Measurements from ENCODE around the gene STK32C. TPM values are rescaled to one million over a fixed set of nuclear protein-coding genes. Genes with fewer than 3 reads are reported as not detected.
"Not testable (repeated sequence)": the region's sequence is repeated elsewhere in the genome, so short reads cannot be mapped to it uniquely, and the experiment has no call there.

STK32C gene
- total and polyA plus RNA-seq, 2 experiments from 2014 or later: 8.8 to 9.8 TPM

GRCh38 chr10:132316133-132316532 is 8.4 kb upstream of the STK32C start:
- no peak overlapping the region for H2AFZ ChIP-seq
- WGBS, 2 experiments (ENCODE audit: low coverage in 1 of 2, low lambda C conversion rate in 2 of 2, missing lambda C conversion rate in 2 of 2): 75% methylated on average over 5 of the region's 5 CpGs
- H3F3A ChIP-seq (ENCODE audit: insufficient read depth): peaks cover 12% of the 10 kb centered on the region
- peaks cover 6% of the 10 kb centered on the region; the same call in 1 of the 2 replicates for H3K79me2 ChIP-seq (ENCODE audit: insufficient read depth)
- H3K4me3 ChIP-seq: no peak overlapping the region
- no peaks in the 10 kb centered on the region for H4K20me1 ChIP-seq (ENCODE audit: insufficient read depth)
- no peaks in the 10 kb centered on the region for H3K9me3 ChIP-seq (ENCODE audit: low read depth)
- H3K9me2 ChIP-seq (ENCODE audit: insufficient read depth): no peaks in the 10 kb centered on the region
- no peak overlapping the region for H3K9ac ChIP-seq
- TF ChIP-seq EZH2 (IDR thresholded peaks at IDR 0.05; ENCODE audit: insufficient read depth, poor library complexity, severe bottlenecking) (no peak), EZH2phosphoT487 (IDR thresholded peaks at IDR 0.05; ENCODE audit: insufficient read depth, low read depth) (no peak)
- in situ Hi-C loops (cut with MboI): no loop called here
- H3K4me1 ChIP-seq (ENCODE audit: insufficient read depth): peaks cover 20% of the 10 kb centered on the region
- H3K36me3 ChIP-seq (ENCODE audit: low read depth): no peaks in the 10 kb centered on the region
- H3K4me2 ChIP-seq (ENCODE audit: unreplicated experiment): no peak overlapping the region
- H3K27me3 ChIP-seq (replicated peaks; ENCODE audit: insufficient read depth): no peaks in the 10 kb centered on the region
- no peak for DNase-seq
- H3K27ac ChIP-seq: no peak overlapping the region

GRCh38 chr10:132314881-132315280 is 7.1 kb upstream of the STK32C start:
- in situ Hi-C loops (cut with MboI): not testable (repeated sequence)

DNA sequence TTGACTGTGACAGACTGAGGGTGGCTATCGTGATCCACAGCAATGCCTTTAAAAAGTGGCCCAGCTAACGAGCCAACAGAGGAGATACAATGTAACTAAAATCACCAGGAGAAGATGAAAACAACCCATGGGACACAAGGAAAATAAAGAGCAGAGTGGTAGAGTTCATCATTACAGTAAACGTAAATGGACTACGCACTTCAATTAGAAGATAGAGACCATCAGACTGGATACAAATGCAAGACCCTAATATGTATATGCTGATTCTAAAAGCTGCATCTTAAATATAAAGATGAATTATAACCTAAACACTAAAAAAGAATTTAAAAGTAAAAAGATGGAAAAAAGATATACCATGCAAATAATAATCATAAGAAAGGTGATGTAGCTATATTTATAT is 6.6 kb upstream of the STK32C start:
- 94 to 100% methylated on average over 4 of the region's 4 CpGs for WGBS, 2 experiments (ENCODE audit: low coverage in 1 of 2, low lambda C conversion rate in 2 of 2, missing lambda C conversion rate in 2 of 2)
- Histone ChIP-seq H3K36me3 (ENCODE audit: low read depth) (no peaks in the 10 kb centered on the region), H3K9me2 (ENCODE audit: insufficient read depth) (no peaks in the 10 kb centered on the region), H3K79me2 (ENCODE audit: insufficient read depth) (no peaks in the 10 kb centered on the region), H2AFZ (no peak overlapping the region), H3K27me3 (replicated peaks; ENCODE audit: insufficient read depth) (no peaks in the 10 kb centered on the region), H4K20me1 (ENCODE audit: insufficient read depth) (no peaks in the 10 kb centered on the region), H3F3A (ENCODE audit: insufficient read depth) (peaks cover 6% of the 10 kb centered on the region), H3K4me1 (ENCODE audit: insufficient read depth) (peaks cover 4% of the 10 kb centered on the region), H3K27ac (no peak overlapping the region), H3K9me3 (ENCODE audit: low read depth) (no peaks in the 10 kb centered on the region), H3K9ac (no peak overlapping the region), H3K4me3 (no peak overlapping the region), H3K4me2 (ENCODE audit: unreplicated experiment) (no peak overlapping the region)
- in situ Hi-C loops (cut with MboI): no loop called here
- no peak for DNase-seq
- TF ChIP-seq EZH2phosphoT487 (IDR thresholded peaks at IDR 0.05; ENCODE audit: insufficient read depth, low read depth) (no peak), EZH2 (IDR thresholded peaks at IDR 0.05; ENCODE audit: insufficient read depth, poor library complexity, severe bottlenecking) (no peak)

More at GRCh38 chr10:132314881-132315280, 7.1 kb upstream of the STK32C start:
- not testable (repeated sequence) for H3K36me3 ChIP-seq (ENCODE audit: low read depth); H3K9me3 ChIP-seq (ENCODE audit: low read depth); H3K4me1 ChIP-seq (ENCODE audit: insufficient read depth); H3K27me3 ChIP-seq (replicated peaks; ENCODE audit: insufficient read depth); H2AFZ ChIP-seq; DNase-seq; H3K79me2 ChIP-seq (ENCODE audit: insufficient read depth); H4K20me1 ChIP-seq (ENCODE audit: insufficient read depth); H3K9me2 ChIP-seq (ENCODE audit: insufficient read depth); H3K27ac ChIP-seq; H3K9ac ChIP-seq; H3K4me3 ChIP-seq; H3K4me2 ChIP-seq (ENCODE audit: unreplicated experiment)
- peaks cover 12% of the 10 kb centered on the region for H3F3A ChIP-seq (ENCODE audit: insufficient read depth)
- 88% methylated on average over 8 of the region's 8 CpGs for WGBS, 2 experiments (ENCODE audit: low coverage in 1 of 2, low lambda C conversion rate in 2 of 2, missing lambda C conversion rate in 2 of 2)

- Histone ChIP-seq H3K9ac (no peak overlapping the region), H4K20me1 (ENCODE audit: insufficient read depth) (no peaks in the 10 kb centered on the region), H3K4me2 (ENCODE audit: unreplicated experiment) (no peak overlapping the region), H3K9me3 (ENCODE audit: low read depth) (no peaks in the 10 kb centered on the region), H3K9me2 (ENCODE audit: insufficient read depth) (no peaks in the 10 kb centered on the region), H3F3A (ENCODE audit: insufficient read depth) (peaks cover 2% of the 10 kb centered on the region; the same call in 1 of the 2 replicates), H3K79me2 (ENCODE audit: insufficient read depth) (no peaks in the 10 kb centered on the region), H3K27me3 (replicated peaks; ENCODE audit: insufficient read depth) (no peaks in the 10 kb centered on the region), H3K36me3 (ENCODE audit: low read depth) (no peaks in the 10 kb centered on the region), H3K4me3 (no peak overlapping the region), H3K27ac (no peak overlapping the region), H3K4me1 (ENCODE audit: insufficient read depth) (no peaks in the 10 kb centered on the region), H2AFZ (no peak overlapping the region)
- in situ Hi-C loops (cut with MboI): no loop called here
- no peak for TF ChIP-seq EZH2 (IDR thresholded peaks at IDR 0.05; ENCODE audit: insufficient read depth, poor library complexity, severe bottlenecking)
- TF ChIP-seq EZH2phosphoT487 (IDR thresholded peaks at IDR 0.05; ENCODE audit: insufficient read depth, low read depth): no peak
- 93 to 95% methylated on average over 6 of the region's 6 CpGs for WGBS, 2 experiments (ENCODE audit: low coverage in 1 of 2, low lambda C conversion rate in 2 of 2, missing lambda C conversion rate in 2 of 2)
- no peak for DNase-seq
Measured at GRCh38 chr10:132313865-132314264, 6.1 kb upstream of the STK32C start.

DNA sequence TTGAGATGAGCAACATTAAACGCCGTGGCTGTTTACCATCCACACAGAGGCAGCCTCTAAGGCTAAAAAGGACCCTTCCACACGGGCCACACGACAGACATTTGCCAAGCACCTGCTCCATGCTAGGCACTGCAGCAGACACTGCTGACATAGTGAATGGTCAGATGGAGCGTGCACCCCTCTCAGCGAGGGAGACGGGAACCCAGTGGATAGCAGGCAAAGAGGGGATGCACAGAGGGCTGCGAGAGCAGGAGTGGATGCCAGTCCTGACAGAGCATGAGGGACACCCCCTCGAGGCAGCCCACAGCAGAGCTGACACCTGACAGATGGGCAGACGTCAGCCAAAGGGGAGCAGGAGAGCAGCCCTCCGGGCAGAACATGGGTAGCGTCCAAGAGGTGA is 5.6 kb upstream of the STK32C start:
- Histone ChIP-seq H3K79me2 (ENCODE audit: insufficient read depth) (no peaks in the 10 kb centered on the region), H3K36me3 (ENCODE audit: low read depth) (no peaks in the 10 kb centered on the region), H3K9me2 (ENCODE audit: insufficient read depth) (no peaks in the 10 kb centered on the region), H3K4me3 (no peak overlapping the region), H4K20me1 (ENCODE audit: insufficient read depth) (no peaks in the 10 kb centered on the region), H3K4me2 (ENCODE audit: unreplicated experiment) (no peak overlapping the region), H3K9ac (no peak overlapping the region), H3K27ac (no peak overlapping the region), H3K9me3 (ENCODE audit: low read depth) (no peaks in the 10 kb centered on the region), H3K27me3 (replicated peaks; ENCODE audit: insufficient read depth) (no peaks in the 10 kb centered on the region), H3F3A (ENCODE audit: insufficient read depth) (no peaks in the 10 kb centered on the region), H3K4me1 (ENCODE audit: insufficient read depth) (no peaks in the 10 kb centered on the region), H2AFZ (no peak overlapping the region)
- WGBS, 2 experiments (ENCODE audit: low coverage in 1 of 2, low lambda C conversion rate in 2 of 2, missing lambda C conversion rate in 2 of 2): 89 to 91% methylated on average over 12 of the region's 12 CpGs
- in situ Hi-C loops (cut with MboI): no loop called here
- no peak for DNase-seq
- TF ChIP-seq EZH2phosphoT487 (IDR thresholded peaks at IDR 0.05; ENCODE audit: insufficient read depth, low read depth) (no peak), EZH2 (IDR thresholded peaks at IDR 0.05; ENCODE audit: insufficient read depth, poor library complexity, severe bottlenecking) (no peak)

All from GM23248 (cell line).